H9 (cell line): ENCODE data around the gene DDX20. TPM values are rescaled to one million over a fixed set of nuclear protein-coding genes. Genes with fewer than 3 reads are reported as not detected.

Source experiments
- DNase-seq: peaks from one replicate; pipeline ENCODE4 v3.0.0-alpha.2; 2017
- H2AFZ ChIP-seq: one replicate; pipeline ENCODE4 v1.6.1; 2013; ENCODE audit warnings: mild to moderate bottlenecking, low read length, control low read depth, moderate library complexity
- H2AK5ac ChIP-seq: 2 replicates; pipeline ENCODE4 v1.6.1; 2013; ENCODE audit warnings: low read length, control low read depth, mixed read lengths; ENCODE audit not compliant: insufficient read length
- H2BK120ac ChIP-seq: one replicate; pipeline ENCODE4 v1.6.1; 2013; ENCODE audit warnings: low read depth, mild to moderate bottlenecking, low read length, control low read depth, inconsistent platforms; ENCODE audit not compliant: poor library complexity, severe bottlenecking
- H2BK12ac ChIP-seq: 2 replicates; pipeline ENCODE4 v1.6.1; 2013; ENCODE audit warnings: low read length, control low read depth, mixed read lengths, low read depth; ENCODE audit not compliant: insufficient read length
- H2BK15ac ChIP-seq: 2 replicates; pipeline ENCODE4 v1.6.1; 2013; ENCODE audit warnings: low read depth, low read length, control low read depth
- H2BK20ac ChIP-seq: one replicate; pipeline ENCODE4 v1.6.1; 2013; ENCODE audit warnings: low read depth, mild to moderate bottlenecking, low read length, control low read depth, inconsistent platforms; ENCODE audit not compliant: poor library complexity, severe bottlenecking
- H2BK5ac ChIP-seq: 2 replicates; pipeline ENCODE4 v1.6.1; 2013; ENCODE audit warnings: low read length, control low read depth, mixed read lengths; ENCODE audit not compliant: insufficient read length
- H3K14ac ChIP-seq: 2 replicates; pipeline ENCODE4 v1.6.1; 2013; ENCODE audit warnings: low read length, control low read depth; ENCODE audit not compliant: insufficient read depth
- H3K18ac ChIP-seq: 2 replicates; pipeline ENCODE4 v1.6.1; 2013; ENCODE audit warnings: low read depth, mild to moderate bottlenecking, mixed read lengths, low read length, control low read depth; ENCODE audit not compliant: insufficient read length
- H3K23ac ChIP-seq: 2 replicates; pipeline ENCODE4 v1.6.1; 2013; ENCODE audit warnings: low read length, control low read depth, mixed read lengths, low read depth; ENCODE audit not compliant: insufficient read length
- H3K23me2 ChIP-seq: 2 replicates; pipeline ENCODE4 v1.6.1; 2013; ENCODE audit warnings: low read depth, mild to moderate bottlenecking, mixed read lengths, low read length, control low read depth; ENCODE audit not compliant: insufficient read length, poor library complexity, severe bottlenecking
- H3K27ac ChIP-seq: 2 replicates; pipeline ENCODE4 v1.5.1; 2013; ENCODE audit warnings: low read length, control low read depth, mixed read lengths, low read depth; ENCODE audit not compliant: insufficient read length
- H3K27me3 ChIP-seq: 2 replicates; pipeline ENCODE4 v1.6.1; 2013; ENCODE audit warnings: low read length, control low read depth, inconsistent platforms; ENCODE audit not compliant: insufficient read depth
- H3K4ac ChIP-seq: 2 replicates; pipeline ENCODE4 v1.6.1; 2013; ENCODE audit warnings: low read depth, mild to moderate bottlenecking, control low read depth, inconsistent platforms, low read length, moderate library complexity
- H3K4me1 ChIP-seq: 2 replicates; pipeline ENCODE4 v1.6.1; 2013; ENCODE audit warnings: low read length, control low read depth, inconsistent platforms; ENCODE audit not compliant: insufficient read depth
- H3K4me2 ChIP-seq: 2 replicates; pipeline ENCODE4 v1.6.1; 2013; ENCODE audit warnings: low read length, control low read depth, mixed read lengths; ENCODE audit not compliant: insufficient read length, insufficient read depth
- H3K56ac ChIP-seq: 2 replicates; pipeline ENCODE4 v1.6.1; 2013; ENCODE audit warnings: low read depth, mild to moderate bottlenecking, mixed read lengths, low read length, control low read depth; ENCODE audit not compliant: insufficient read length
- H3K79me1 ChIP-seq: 2 replicates; pipeline ENCODE4 v1.6.1; 2013; ENCODE audit warnings: low read depth, mild to moderate bottlenecking, moderate library complexity, low read length, control low read depth, inconsistent platforms; ENCODE audit not compliant: insufficient read depth, poor library complexity, severe bottlenecking
- H3K79me2 ChIP-seq: 2 replicates; pipeline ENCODE4 v1.6.1; 2013; ENCODE audit warnings: low read length, control low read depth, inconsistent platforms; ENCODE audit not compliant: insufficient read depth
- H3K9ac ChIP-seq: 2 replicates; pipeline ENCODE4 v1.6.1; 2013; ENCODE audit warnings: low read length, control low read depth, mixed read lengths; ENCODE audit not compliant: insufficient read length; ENCODE audit errors: extremely low read depth
- H3K9me3 ChIP-seq: one replicate; pipeline ENCODE4 v1.6.1; 2013; ENCODE audit warnings: low read depth, low read length, inconsistent platforms; ENCODE audit not compliant: control insufficient read depth
- H3T11ph ChIP-seq: one replicate; pipeline ENCODE4 v1.6.1; 2013; ENCODE audit warnings: mild to moderate bottlenecking, low read length, control low read depth, inconsistent platforms
- H4K20me1 ChIP-seq: one replicate; pipeline ENCODE4 v1.6.1; 2013; ENCODE audit not compliant: control insufficient read depth, insufficient read length, insufficient read depth
- H4K5ac ChIP-seq: 2 replicates; pipeline ENCODE4 v1.6.1; 2013; ENCODE audit warnings: low read depth, mild to moderate bottlenecking, mixed read lengths, low read length, control low read depth; ENCODE audit not compliant: insufficient read length
- H4K8ac ChIP-seq: replicated peaks from 2 replicates; pipeline ENCODE4 v1.6.1; 2013; ENCODE audit warnings: low read length, control low read depth, mixed read lengths, low read depth; ENCODE audit not compliant: insufficient read length
- H4K91ac ChIP-seq: 2 replicates; pipeline ENCODE4 v1.6.1; 2013; ENCODE audit warnings: low read depth, mild to moderate bottlenecking, moderate library complexity, mixed read lengths, low read length, control low read depth; ENCODE audit not compliant: insufficient read length
- H3K27ac Mint-ChIP-seq, 3 experiments: 2 replicates in 2 of 3; 3 replicates in 1 of 3; pipeline ENCODE4 v1.8.0; 2020 to 2021; ENCODE audit warnings: mixed read lengths in 3 of 3, mild to moderate bottlenecking in 1 of 3, moderate library complexity in 1 of 3
- H3K27me3 Mint-ChIP-seq: 2 replicates; pipeline ENCODE4 v1.8.0; 2021; ENCODE audit warnings: low read depth, mild to moderate bottlenecking, moderate library complexity, mixed read lengths
- H3K36me3 Mint-ChIP-seq, 3 experiments: 2 replicates in 2 of 3; 3 replicates in 1 of 3; pipeline ENCODE4 v1.8.0; 2020 to 2021; ENCODE audit warnings: low read depth in 3 of 3, mixed read lengths in 3 of 3; ENCODE audit not compliant: insufficient read depth in 1 of 3
- H3K4me1 Mint-ChIP-seq, 2 experiments: 2 replicates each; pipeline ENCODE4 v1.8.0; 2020; ENCODE audit warnings: mixed read lengths in 2 of 2
- H3K4me3 Mint-ChIP-seq, 2 experiments: 2 replicates in 1 of 2; 3 replicates in 1 of 2; pipeline ENCODE4 v1.8.0; 2020 to 2021; ENCODE audit warnings: mild to moderate bottlenecking in 2 of 2, mixed read lengths in 2 of 2, moderate library complexity in 1 of 2
- H3K9me3 Mint-ChIP-seq, 2 experiments: 2 replicates in 1 of 2; 3 replicates in 1 of 2; pipeline ENCODE4 v1.8.0; 2020; ENCODE audit warnings: mild to moderate bottlenecking in 2 of 2, mixed read lengths in 2 of 2, moderate library complexity in 1 of 2
- CTCF ChIP-seq: fragments of 200-600 bp; sonication (generic); conservative IDR thresholded peaks from 3 replicates; pipeline ENCODE4 v1.8.0; 2021; ENCODE audit warnings: antibody characterized with exemption, mild to moderate bottlenecking
- WGBS: extraction: QIAGEN DNeasy Blood & Tissue Kit; methylation state at CpG from one replicate; pipeline ENCODE4 v1.1.7; 2013; ENCODE audit warnings: missing lambda C conversion rate, low lambda C conversion rate, mixed read lengths; ENCODE audit not compliant: insufficient read length; ENCODE audit errors: extremely low coverage; 5-methylcytosine and 5-hydroxymethylcytosine counted together
- total RNA-seq: library from RNA; stranded (reverse); gene quantifications from 2 replicates; pipeline ENCODE4 v1.2.1, GENCODE V29; 2021

The DDX20 gene
- total RNA-seq, 1 experiment from 2014 or later = 38.3 TPM

- no peak overlapping the region for H3K9ac ChIP-seq
- WGBS = no CpG with 5 or more reads among the region's 2 CpGs
- no peak overlapping the region for H3K4me3 Mint-ChIP-seq
- H2AFZ ChIP-seq = no peak overlapping the region
- H3K79me2 ChIP-seq = no peaks in the 10 kb centered on the region
- H3K18ac ChIP-seq = no peak overlapping the region
- no peak overlapping the region for H2BK12ac ChIP-seq
- H3K9me3 ChIP-seq = no peaks in the 10 kb centered on the region
- H4K5ac ChIP-seq = no peak overlapping the region
- H2BK20ac ChIP-seq = no peak overlapping the region
- H3K23me2 ChIP-seq = no peaks in the 10 kb centered on the region
- H3K4me2 ChIP-seq = no peak overlapping the region
- H3K9me3 Mint-ChIP-seq = no peaks in the 10 kb centered on the region
- H3K27ac Mint-ChIP-seq = no peak overlapping the region
- no peaks in the 10 kb centered on the region; a peak in 1 of 7 replicates for H3K36me3 Mint-ChIP-seq
- H3K27me3 Mint-ChIP-seq = no peaks in the 10 kb centered on the region; the same call in 1 of the 2 replicates
- H3K4me1 ChIP-seq = no peaks in the 10 kb centered on the region; the same call in 1 of the 2 replicates
- H4K91ac ChIP-seq = no peak overlapping the region
- H3K27ac ChIP-seq = no peak overlapping the region
- no peaks in the 10 kb centered on the region; the same call in 1 of the 2 replicates for H3K27me3 ChIP-seq
- H4K8ac ChIP-seq = no peak overlapping the region
- no peak overlapping the region for H3K23ac ChIP-seq
- no peak overlapping the region for H3K56ac ChIP-seq
- no peak overlapping the region for H2BK120ac ChIP-seq
- DNase-seq = no peak
- H2BK15ac ChIP-seq = no peak overlapping the region
- H3K14ac ChIP-seq = no peak overlapping the region
- H3T11ph ChIP-seq = no peak overlapping the region
- no peak overlapping the region for H2BK5ac ChIP-seq
- H3K79me1 ChIP-seq = no peaks in the 10 kb centered on the region
- no peak for TF ChIP-seq CTCF
- no peaks in the 10 kb centered on the region for H4K20me1 ChIP-seq
- H3K4ac ChIP-seq = no peak overlapping the region
- peaks cover 22 to 25% of the 10 kb centered on the region in 2 experiments for H3K4me1 Mint-ChIP-seq
- no peak overlapping the region for H2AK5ac ChIP-seq
These were observed 23.8 kb downstream of the DDX20 start for GRCh38 chr1:111779546-111779945.
